GM19372 (cell line): ENCODE data around the gene GNA15.
"Not testable (repeated sequence)": the region's sequence is repeated elsewhere in the genome, so short reads cannot be mapped to it uniquely, and the experiment has no call there.

Source experiments
- ATAC-seq: cut with Tn5 transposase; IDR thresholded peaks from one replicate; pipeline ENCODE4 v1.9.1; 2021; ENCODE audit warnings: mild to moderate bottlenecking, low read depth, moderate library complexity; ENCODE audit not compliant: unreplicated experiment

GNA15 gene

DNA sequence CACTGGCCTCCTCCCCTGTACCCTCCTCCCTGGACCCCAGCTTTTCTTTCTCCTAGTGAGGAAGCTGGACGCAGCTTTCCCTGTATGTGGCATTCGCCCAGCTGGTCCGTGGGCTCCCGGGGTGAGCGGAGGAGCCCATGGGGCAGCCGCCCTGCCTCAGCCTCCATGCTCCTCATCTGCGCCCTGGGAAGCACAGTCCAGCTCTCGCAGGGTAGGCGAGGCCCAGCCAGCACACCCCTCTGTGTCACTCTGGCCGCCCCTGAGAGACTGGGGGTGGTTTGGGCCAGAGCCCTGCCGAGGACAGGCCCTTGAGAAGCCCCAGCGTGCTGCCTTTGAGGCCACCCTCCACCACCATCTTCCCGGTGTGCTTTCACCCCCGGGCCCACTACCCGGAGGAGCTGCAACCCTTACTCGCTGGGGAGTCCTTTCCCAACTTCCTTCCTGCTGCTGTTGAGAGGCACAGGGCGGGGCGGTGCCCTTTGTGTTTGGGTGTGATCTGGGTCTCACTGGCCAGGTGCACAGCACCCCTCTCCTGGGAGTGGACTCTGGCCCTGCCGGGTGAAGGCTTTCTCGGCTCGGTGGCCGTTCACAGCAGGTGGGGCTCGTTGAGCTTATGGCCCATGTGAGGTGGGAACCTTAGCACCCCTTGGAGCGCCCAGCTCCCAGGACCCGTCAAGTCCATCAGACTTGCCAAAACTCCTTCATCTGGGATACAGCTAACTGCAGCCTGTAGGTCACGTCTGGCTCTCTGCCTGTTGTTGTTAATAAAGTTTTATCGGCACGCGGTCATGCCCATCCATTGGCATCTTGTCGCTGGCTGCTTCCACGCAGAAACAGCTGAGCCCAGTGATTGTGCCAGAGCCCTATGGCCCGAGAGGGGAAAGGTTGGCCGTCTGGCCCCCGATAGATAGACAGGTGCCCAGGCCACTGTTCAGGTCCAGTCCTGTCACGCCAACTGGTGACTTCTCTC is 53.1 kb downstream of the GNA15 start:
- ATAC-seq, result no peak

DNA sequence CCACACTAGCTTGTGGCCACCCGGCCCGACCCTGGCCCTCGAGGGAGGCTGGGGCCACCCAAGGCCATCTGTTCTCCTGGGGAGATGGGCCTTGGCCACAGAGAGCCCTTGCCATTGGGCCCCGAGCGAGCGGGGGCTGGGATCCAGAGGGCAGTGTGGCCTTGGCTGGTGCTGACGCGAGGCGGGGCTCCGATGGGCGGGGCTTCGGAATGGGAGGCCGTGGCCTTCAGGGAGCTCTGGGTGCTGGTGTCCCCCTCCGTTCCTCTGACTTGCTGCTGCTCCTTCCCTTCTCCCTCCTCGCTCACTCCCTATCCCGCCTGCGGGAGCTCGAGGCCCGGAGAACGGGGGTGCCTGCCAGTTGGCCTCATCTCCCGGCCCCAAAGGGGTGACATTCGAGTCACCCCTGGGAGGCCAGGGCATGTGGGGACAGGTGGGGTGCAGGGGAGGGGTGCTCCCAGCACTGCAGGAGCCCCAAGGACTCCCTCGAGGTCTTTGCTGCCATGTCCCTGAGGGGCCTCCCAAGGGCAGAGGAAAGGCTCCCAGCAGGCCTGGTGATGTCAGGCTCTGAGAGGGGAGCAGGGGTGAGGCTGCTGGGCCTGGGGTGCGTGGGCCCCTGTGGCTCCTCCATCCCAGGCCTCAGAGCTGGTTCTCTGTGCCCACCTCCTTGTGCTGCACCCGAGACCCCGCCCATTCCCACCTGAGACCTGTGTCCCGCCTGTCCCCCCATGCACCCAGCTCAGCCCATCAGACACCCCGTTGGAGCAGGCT is 54.1 kb downstream of the GNA15 start:
- ATAC-seq, result no peak

DNA sequence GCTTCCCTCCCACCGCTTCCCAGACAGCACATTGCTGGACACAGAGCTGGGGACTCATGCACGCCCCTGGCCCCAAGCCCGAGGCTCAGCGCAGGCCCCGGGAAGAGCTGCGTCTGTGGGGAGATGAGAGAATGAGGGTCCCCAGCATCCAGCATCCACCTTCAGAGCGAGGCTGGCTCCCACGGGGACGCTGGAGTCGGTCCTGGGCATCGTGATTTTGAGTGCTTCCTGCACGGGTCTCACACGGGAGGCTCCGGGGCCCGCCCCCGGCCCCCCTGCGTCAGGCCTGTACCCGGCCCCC is 54.6 kb downstream of the GNA15 start:
- ATAC-seq, result no peak

DNA sequence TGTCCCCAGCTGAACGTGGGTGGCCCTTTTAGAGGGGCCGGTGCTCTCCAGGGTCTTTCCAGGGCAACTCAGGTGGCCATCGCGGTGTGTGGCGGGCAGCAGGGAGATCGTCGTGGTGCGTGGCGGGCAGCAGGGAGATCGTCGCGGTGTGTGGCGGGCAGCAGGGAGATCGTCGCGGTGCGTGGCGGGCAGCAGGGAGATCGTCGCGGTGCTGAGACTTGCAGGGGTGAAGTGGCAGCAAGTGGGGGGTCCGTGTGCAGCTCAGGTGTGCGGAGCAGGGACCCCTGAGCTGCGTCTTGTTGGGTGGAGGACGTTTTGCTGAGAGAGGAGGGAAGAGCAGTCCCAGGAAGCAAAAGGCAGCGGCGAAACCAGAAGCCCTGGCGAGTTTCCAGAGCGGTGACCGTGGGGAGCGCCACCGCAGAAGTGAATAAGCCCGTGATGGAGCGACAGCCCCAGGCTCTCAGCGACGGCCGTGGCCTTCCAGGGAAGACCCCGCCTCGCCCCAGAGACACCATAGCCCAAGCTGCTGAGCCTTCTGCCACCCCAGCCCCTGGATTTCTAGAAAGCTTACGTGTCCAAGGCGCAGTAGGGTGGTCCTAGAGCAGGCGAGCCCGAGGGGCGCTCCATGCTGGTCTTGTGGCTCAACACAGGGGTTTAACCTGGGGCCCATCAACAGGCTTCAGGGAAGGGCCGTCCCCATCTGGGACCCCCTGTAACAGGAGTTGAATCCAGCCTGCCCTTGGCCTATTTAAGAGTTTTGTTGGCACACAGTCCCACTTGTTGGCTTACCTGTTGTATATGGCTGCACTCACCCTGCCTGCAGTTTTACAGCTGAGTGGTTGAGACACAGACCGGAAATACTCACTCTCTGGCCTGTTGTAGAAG is 55.3 kb downstream of the GNA15 start:
- no peak for ATAC-seq

DNA sequence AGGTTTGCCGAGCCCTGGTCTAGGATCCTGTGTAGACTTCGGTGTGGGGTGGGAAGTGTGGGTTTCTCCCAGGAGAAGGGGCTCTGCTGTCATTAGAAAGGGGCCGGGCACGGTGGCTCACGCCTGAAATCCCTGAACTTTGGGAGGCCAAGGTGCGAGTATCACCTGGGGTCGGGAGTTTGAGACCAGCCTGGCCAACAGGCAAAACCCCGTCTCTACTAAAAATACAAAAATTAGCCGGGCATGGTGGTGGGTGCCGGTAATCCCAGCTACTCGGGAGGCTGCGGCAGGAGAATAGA is 55.9 kb downstream of the GNA15 start:
- not testable (repeated sequence) for ATAC-seq

DNA sequence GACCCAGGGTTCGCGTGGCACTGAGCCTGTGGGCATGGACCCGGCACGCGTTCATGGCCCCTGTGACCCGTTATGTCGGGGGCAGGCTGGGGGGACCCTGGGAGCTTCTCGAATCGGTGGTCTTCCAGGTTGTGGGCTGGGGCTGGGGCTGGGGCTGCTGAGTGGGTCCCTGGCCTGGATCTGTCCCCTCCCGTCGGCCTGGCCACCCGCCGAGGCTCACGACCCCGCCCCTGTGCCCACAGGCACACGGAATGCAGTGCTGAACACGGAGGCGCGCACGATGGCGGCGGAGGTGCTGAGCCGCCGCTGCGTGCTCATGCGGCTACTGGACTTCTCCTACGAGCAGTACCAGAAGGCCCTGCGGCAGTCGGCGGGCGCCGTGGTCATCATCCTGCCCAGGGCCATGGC is 56.4 kb downstream of the GNA15 start:
- ATAC-seq, result no peak

DNA sequence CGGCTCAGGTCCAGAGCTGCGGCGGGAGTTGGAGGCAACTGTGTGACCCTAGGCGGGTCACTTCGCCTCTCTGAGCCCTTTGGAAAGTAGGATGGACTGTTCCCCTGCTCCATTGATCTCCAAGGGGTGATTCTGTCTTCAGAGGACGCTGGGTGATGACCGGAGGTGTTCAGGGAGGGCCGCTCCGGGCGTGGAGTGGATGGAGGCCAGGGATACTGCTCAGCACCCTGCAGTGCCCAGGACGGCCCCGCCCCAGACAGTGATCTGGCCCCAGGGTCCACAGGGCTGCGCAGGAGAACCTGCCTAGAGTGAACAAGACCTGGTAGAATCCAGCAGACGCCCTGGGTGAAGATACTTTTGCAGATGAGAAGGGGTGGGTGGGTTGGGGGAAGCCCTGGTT is 56.9 kb downstream of the GNA15 start:
- ATAC-seq, result no peak

DNA sequence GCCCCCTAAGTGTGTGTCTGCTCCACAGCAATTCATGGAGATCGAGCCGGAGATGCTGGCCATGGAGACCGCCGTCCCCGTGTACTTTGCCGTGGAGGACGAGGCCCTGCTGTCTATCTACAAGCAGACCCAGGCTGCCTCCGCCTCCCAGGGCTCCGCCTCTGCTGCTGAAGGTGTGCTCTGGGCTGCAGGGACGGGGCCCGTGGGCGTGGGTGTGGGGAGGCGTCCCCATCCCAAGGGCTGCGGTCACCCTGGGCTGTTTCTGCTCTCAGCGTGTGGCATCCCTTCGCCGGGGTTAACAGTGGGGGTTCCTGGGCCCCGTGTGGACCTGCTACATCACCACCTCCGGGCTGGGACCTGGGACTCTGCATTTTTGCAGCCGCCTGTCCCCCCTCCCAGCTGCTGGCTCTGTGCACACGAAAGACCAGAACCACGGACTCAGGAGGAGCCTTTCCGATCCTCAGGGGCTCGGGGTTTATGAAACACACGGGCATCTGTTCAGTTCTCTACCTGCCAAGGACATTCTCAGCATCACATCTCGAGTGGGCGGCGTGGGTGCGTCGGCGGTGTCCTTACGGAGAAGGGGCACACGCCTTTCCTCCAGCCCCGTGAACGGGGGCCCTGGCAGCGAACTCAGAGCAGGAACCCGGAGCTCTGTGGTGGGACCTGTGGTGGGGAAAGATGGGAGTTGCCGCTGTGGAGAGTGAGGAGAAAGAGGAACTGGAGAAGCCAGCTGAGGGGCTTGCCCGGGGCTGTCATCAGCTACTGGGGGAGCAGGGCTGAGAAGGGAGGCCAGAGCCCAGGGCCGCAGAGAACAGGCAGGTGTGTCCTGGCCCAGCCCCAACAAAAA is 57.6 kb downstream of the GNA15 start:
- ATAC-seq, result no peak

DNA sequence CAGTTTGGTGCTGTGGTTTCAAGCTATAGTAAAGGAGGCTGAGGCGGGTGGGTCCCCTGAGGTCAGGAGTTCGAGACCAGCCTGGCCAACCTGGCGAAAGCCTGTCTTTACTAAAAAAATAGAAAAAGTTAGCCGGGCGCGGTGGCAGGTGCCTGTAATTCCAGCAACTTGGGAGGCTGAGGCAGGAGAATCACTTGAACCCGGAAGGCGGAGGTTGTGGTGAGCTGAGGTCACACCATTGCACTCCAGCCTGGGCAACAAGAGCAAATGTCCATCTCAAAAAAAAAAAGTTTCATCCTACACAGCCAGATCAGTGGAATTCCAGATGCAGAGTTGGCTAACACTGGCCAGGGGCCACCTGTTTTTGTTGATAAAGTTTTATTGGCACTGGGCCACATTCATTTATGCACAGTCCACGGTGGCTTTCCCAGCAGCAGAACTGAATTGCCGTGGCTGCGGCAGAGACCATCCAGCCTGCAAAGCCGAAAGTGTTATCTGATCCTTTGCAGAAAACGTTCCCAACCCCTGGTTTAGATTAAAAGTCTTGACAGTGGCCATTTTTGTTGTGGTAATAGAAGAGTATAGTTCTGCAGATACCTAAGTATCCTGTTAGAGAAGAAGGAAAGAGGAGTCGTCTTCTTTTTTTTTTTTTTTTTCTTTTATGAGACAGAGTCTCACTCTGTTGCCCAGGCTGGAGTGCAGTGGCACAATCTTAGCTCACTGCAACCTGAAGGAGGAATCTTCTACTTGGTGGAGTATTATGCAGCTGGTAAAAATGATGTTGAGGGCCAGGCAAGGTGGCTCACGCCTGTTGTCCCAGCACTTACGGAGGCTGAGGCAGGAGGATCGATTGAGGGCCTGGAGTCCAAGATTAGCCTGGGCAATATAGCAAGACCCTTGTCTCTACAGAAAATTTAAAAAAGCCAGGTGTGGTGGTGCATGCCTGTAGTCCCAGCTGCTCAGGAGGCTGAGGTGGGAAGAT is 58.6 kb downstream of the GNA15 start:
- ATAC-seq, result no peak

DNA sequence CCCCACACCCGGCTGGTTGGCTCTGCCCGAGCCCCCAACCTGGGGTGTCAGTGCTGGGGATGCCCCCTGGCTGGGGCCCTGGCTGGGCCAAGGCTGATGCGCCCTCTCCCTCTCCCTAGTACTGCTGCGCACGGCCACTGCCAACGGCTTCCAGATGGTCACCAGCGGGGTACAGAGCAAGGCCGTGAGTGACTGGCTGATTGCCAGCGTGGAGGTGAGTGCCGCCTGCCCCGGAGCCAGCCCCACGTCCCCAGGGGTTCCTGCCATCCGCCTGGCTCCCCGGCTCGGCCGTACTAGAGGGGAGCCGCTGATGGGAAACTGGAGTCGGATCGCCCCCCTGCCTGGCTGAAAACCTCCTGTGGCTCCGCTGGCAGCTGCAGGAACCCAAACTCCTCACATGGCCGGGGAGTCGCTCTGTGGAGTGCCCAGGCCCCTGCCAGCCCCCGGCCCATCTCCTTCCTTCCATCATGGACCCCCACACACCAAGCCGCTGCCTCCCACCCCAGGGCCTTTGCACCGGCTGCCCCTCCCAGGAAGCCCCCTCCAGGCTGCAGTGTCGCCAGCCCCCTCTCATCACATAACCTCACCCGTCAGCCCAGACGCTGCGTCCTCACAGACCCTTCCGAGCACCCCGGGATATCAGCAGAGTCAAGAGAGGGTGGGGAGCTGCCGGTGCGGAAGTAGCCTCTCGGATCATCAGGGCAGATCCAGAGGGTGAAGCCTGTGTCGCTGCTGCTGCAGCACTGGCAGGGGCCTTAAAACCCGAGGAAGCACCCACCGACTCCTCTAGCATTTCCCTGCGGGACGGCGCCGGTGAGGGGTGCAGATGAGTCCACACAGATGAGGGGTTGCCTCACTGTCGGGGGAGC is 60.5 kb downstream of the GNA15 start:
- no peak for ATAC-seq

DNA sequence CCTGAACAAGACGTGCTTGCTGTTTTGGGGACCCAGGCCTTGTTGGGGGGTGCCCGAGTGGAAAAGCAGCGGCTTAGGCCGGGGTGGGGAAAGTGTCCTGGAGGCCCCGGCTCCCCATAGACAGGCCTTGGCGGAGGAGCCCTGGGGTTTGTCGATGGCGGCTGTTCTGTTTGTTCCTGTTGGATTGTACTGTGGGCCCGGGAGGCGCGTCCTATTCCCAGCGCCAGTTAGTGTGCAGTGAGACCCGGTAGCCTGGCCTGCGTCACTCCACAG is 61.0 kb downstream of the GNA15 start:
- no peak for ATAC-seq

DNA sequence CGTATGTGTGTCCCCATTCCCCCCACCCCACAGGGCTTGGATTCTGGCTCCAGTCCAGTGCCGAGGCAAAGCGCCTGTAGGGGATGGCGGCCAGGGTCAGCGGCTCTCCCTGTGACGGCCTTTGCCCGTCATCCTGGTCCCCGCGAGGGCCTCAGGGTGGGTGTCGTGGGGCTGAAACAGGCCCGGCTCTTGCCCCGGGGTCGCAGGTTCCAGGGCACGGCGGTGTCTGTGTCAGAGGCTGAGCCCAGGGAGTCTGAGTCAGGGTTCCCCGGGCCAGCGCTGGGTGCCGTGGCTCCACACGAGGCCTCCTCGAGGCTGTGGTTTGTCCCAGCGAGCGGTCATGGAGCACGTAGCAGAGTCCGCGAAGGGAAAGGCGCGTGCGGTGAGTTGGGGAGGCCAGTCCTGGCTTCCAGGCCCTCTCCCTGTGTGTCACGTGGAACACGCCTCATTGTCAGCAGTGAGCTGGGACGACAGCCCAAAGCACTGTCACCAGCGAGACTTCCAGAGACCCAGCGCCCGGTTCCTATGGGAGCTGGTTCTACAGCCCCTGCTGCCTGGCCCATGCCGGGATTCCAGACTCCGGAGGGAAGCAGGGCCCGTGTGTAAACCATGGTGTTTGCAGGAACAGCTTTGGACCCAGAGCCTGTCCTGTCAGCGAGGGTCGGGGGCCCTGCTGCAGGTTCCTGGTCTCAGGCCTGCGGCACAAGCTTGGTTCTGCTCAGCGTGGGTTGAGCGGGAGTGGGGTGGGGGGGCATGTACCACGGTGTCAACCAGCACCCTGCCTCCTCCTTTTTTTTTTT is 63.3 kb downstream of the GNA15 start:
- ATAC-seq, result no peak

DNA sequence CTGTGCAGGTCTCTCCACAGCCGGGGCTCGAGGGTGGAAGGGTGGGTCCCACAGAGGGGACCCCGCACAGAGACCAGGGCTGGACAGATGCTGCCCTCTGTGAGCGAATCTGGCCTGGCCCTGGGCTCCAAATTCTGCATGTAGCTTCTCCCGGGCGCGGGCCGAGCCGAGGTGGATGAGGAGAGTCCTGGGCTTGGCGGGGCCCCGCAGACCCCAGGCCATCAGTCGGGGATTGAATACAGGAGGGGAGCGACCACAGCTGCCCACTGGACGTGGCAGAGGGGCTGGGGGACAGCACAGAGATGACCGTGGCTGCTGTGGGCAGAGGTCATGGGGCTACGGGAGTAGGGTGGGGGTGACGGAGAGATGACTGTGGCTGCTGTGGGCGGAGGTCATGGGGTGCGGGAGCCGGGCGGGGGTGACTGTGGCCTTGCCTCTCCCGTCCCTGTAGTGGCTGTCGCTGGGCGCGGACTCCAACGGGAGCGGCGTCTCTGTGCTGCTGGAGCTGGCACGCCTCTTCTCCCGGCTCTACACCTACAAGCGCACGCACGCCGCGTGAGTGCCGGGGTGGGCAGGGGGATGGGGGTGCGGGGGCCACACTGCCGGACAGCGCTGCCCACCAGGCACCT is 65.4 kb downstream of the GNA15 start:
- no peak for ATAC-seq

DNA sequence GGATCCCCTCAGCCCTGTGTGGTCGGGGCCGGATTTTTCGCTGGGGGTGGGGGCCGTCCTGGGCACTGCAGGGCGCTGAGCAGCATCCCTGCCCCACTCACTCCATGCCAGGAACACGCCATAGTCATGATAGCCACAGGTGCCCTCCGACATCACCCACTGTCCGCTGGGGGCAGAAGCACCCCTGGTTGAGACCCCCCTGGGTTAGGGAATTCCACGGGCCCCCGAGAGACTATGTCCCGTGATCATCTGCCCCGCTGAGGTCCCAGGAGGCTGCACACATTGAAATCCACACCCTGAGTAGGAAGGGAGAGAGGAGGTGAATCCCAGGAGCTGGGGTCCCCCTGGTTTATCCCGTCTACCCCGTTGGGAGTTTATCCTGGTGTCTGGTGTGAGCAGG is 66.1 kb downstream of the GNA15 start:
- ATAC-seq, result no peak

DNA sequence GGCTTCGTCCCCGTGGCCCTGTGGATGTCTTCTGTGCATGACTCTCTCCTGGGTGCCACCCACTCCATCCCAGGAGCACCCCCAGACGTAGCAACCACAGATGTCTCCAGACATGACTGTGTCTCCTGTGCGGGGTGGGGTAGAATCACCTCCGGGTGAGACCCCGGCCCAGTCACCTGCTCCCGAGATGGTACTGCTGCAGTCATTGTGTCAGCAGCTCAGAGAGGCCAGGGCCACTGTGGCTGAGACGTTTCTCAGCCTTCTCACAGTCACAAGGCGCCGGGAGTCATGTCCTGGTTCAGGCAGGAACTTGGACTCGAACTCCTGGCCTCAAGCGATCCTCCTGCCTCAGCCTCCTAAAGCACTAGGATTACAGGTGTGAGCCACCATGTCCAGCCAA is 66.5 kb downstream of the GNA15 start:
- ATAC-seq, result no peak

DNA sequence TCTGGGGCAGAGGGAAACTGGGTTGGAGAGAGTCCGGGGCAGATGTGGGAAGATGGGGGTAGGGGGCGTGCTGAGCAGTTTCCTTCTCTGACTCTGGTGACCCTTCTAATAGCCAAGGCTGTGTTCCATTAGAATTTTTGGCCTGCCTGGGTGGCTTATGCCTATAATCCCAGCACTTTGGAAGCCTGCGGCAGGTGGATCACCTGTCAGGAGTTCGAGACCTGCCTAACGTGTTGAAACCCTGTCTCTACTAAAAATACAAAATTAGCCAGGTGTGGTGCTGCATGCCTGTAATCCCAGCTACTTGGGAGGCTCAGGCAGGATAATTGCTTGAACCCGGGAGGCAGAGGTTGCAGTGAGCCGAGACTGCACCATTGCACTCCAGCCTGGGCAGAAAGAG is 67.1 kb downstream of the GNA15 start:
- ATAC-seq, result not testable (repeated sequence)
